Keratinocyte (primary cell): ENCODE measurements around the gene FRMD4B. TPM values are rescaled to one million over a fixed set of nuclear protein-coding genes. Genes with fewer than 3 reads are reported as not detected.
A peak's percentile ranks its signal among the peaks of the same experiment; 100 is the strongest.

Experiments used
- DNase-seq: peaks from one replicate; pipeline ENCODE4 v3.0.0-alpha.2; 2011; ENCODE audit warnings: low read depth, missing footprints, low spot score
- FAIRE-seq: peaks from 2 replicates; lab custom pipeline; 2011; peaks lifted over from hg19 to GRCh38; lab: Jason Lieb, UNC
- H2AFZ ChIP-seq: 2 replicates; pipeline ENCODE4 v1.6.0; 2012; ENCODE audit warnings: low read length, control low read depth, inconsistent platforms; ENCODE audit not compliant: control insufficient read depth
- H3K27ac ChIP-seq: 2 replicates; pipeline ENCODE4 v1.5.1; 2011; ENCODE audit warnings: low read length; ENCODE audit not compliant: control insufficient read depth, insufficient read depth
- H3K27me3 ChIP-seq: 3 replicates; pipeline ENCODE4 v1.6.0; 2011; ENCODE audit warnings: low read length; ENCODE audit not compliant: control insufficient read depth, insufficient read depth; ENCODE audit errors: extremely low read depth
- H3K36me3 ChIP-seq, 2 experiments: 2 replicates in 1 of 2; 3 replicates in 1 of 2; pipeline ENCODE4 v1.5.1; 2011; ENCODE audit warnings: low read length in 2 of 2, mild to moderate bottlenecking in 1 of 2; ENCODE audit not compliant: control insufficient read depth in 2 of 2, insufficient read depth in 2 of 2; ENCODE audit errors: extremely low read depth in 1 of 2
- H3K4me1 ChIP-seq: 3 replicates; pipeline ENCODE4 v1.5.1; 2011; ENCODE audit warnings: low read length; ENCODE audit not compliant: control insufficient read depth, insufficient read depth; ENCODE audit errors: extremely low read depth
- H3K4me2 ChIP-seq: 3 replicates; pipeline ENCODE4 v1.6.0; 2011; ENCODE audit warnings: low read depth, low read length; ENCODE audit not compliant: control insufficient read depth, insufficient read depth; ENCODE audit errors: extremely low read depth
- H3K4me3 ChIP-seq, 3 experiments: fragments of 200-600 bp in 1 of 3; sonication (generic) in 1 of 3; 2 replicates in 2 of 3; 3 replicates in 1 of 3; pipeline ENCODE4 v1.5.1; 2011 to 2016; ENCODE audit warnings: low read length in 3 of 3, mild to moderate bottlenecking in 3 of 3, control low read depth in 2 of 3, inconsistent platforms in 1 of 3, low read depth in 1 of 3, mixed read lengths in 1 of 3, mixed run types in 1 of 3, moderate library complexity in 1 of 3; ENCODE audit not compliant: control insufficient read depth in 2 of 3, insufficient read depth in 2 of 3; ENCODE audit errors: extremely low read depth in 1 of 3
- H3K79me2 ChIP-seq: 2 replicates; pipeline ENCODE4 v1.6.0; 2012; ENCODE audit warnings: low read length; ENCODE audit not compliant: control insufficient read depth, insufficient read depth
- H3K9ac ChIP-seq: 3 replicates; pipeline ENCODE4 v1.6.0; 2011; ENCODE audit warnings: low read length; ENCODE audit not compliant: control insufficient read depth, insufficient read depth; ENCODE audit errors: extremely low read depth
- H3K9me1 ChIP-seq: 3 replicates; pipeline ENCODE4 v1.6.0; 2011; ENCODE audit warnings: low read length; ENCODE audit not compliant: control insufficient read depth, insufficient read depth; ENCODE audit errors: extremely low read depth
- H3K9me3 ChIP-seq: 2 replicates; pipeline ENCODE4 v1.5.1; 2012; ENCODE audit warnings: low read depth, low read length; ENCODE audit not compliant: control insufficient read depth
- H4K20me1 ChIP-seq: 3 replicates; pipeline ENCODE4 v1.6.0; 2011; ENCODE audit warnings: low read length; ENCODE audit not compliant: control insufficient read depth, insufficient read depth; ENCODE audit errors: extremely low read depth
- CTCF ChIP-seq, 3 experiments: IDR thresholded peaks in 1 of 3; conservative IDR thresholded peaks in 1 of 3; optimal IDR thresholded peaks in 1 of 3; 2 replicates in 2 of 3; 3 replicates in 1 of 3; pipeline versions ENCODE3 to v1.5.1; 2011; ENCODE audit warnings: low read length in 3 of 3, mild to moderate bottlenecking in 3 of 3, moderate library complexity in 2 of 3, control low read depth in 1 of 3, inconsistent platforms in 1 of 3; ENCODE audit not compliant: insufficient read depth in 2 of 3; ENCODE audit errors: extremely low read depth in 1 of 3
- EZH2 ChIP-seq: IDR thresholded peaks from one replicate; pipeline ENCODE4 v1.6.1; 2012; ENCODE audit warnings: inconsistent platforms, mild to moderate bottlenecking, low read length, moderate library complexity
- dilution Hi-C: fragments of 300-500 bp; cut with MboI; formaldehyde crosslinking; loops from one replicate; pipeline ENCODE4 v1.7.0; 2020; ENCODE audit warnings: low sequenced_read_pairs; ENCODE audit not compliant: extremely low pct_ligation_motif_present
- polyA plus RNA-seq, 5 experiments: library from polyadenylated mRNA; depleted of rRNA in 3 of 5; stranded (reverse) in 3 of 5; stranded (forward) in 1 of 5; unstranded in 1 of 5; fragments of >200 nt; gene quantifications; 1 replicate in 1 of 5; 2 replicates in 3 of 5; 3 replicates in 1 of 5; pipeline versions ENCODE4 v1.2.1 to v1.2.3, GENCODE V29; 2011 to 2012; ENCODE audit warnings: missing spikeins in 2 of 5, low read depth in 1 of 5, low replicate concordance in 1 of 5

Gene FRMD4B
- polyA plus RNA-seq, 1 donor (not counting 4 experiments of a cell fraction or from before 2014, with no cell fraction given) = 48.3 TPM

- Histone ChIP-seq H2AFZ (peak overlapping the region; percentile 10), H3K9me3 (no peaks in the 10 kb centered on the region), H3K36me3 (no peaks in the 10 kb centered on the region), H3K4me2 (no peak overlapping the region), H3K27me3 (peaks cover 4% of the 10 kb centered on the region), H3K79me2 (no peaks in the 10 kb centered on the region), H3K27ac (no peak overlapping the region), H4K20me1 (no peaks in the 10 kb centered on the region), H3K4me3 (no peak overlapping the region), H3K4me1 (peaks cover 8% of the 10 kb centered on the region), H3K9me1 (no peaks in the 10 kb centered on the region), H3K9ac (no peak overlapping the region)
- no peak for DNase-seq
- no peak for FAIRE-seq
- TF ChIP-seq EZH2 = no peak
- TF ChIP-seq CTCF (optimal IDR thresholded peaks at IDR 0.05 in 1 of 3, IDR thresholded peaks at IDR 0.05 in 1 of 3, conservative IDR thresholded peaks at IDR 0.05 in 1 of 3; ENCODE audit: extremely low read depth in 1 of 3, insufficient read depth in 2 of 3, low read length in 3 of 3) = no peak
- dilution Hi-C loops = no loop called here
Measured at GRCh38 chr3:69142090-69142489, 243.8 kb downstream of the FRMD4B start.

- no peak overlapping the region for H2AFZ ChIP-seq
- DNase-seq = no peak
- FAIRE-seq = peak; percentile 17
- H3K27me3 ChIP-seq = peaks cover 4% of the 10 kb centered on the region
- H3K9me3 ChIP-seq = no peaks in the 10 kb centered on the region
- H3K4me2 ChIP-seq = no peak overlapping the region
- no peaks in the 10 kb centered on the region for H3K79me2 ChIP-seq
- TF ChIP-seq CTCF (optimal IDR thresholded peaks at IDR 0.05 in 1 of 3, IDR thresholded peaks at IDR 0.05 in 1 of 3, conservative IDR thresholded peaks at IDR 0.05 in 1 of 3; ENCODE audit: extremely low read depth in 1 of 3, insufficient read depth in 2 of 3, low read length in 3 of 3) (no peak), EZH2 (no peak)
- H3K9ac ChIP-seq = no peak overlapping the region
- H3K27ac ChIP-seq = no peak overlapping the region
- H4K20me1 ChIP-seq = no peaks in the 10 kb centered on the region
- H3K36me3 ChIP-seq = no peaks in the 10 kb centered on the region
- no peak overlapping the region for H3K4me3 ChIP-seq
- dilution Hi-C loops = no loop called here
- peaks cover 8% of the 10 kb centered on the region for H3K4me1 ChIP-seq
- H3K9me1 ChIP-seq = no peaks in the 10 kb centered on the region
Measured at GRCh38 chr3:69141313-69141712, 244.6 kb downstream of the FRMD4B start.
